Measurements from ENCODE around the gene SERINC2. TPM values are rescaled to one million over a fixed set of nuclear protein-coding genes. Genes with fewer than 3 reads are reported as not detected.

The SERINC2 gene
- total RNA-seq (2021) (26.0 to 27.8 TPM (median 27.6 TPM) in 3 replicates), Bru-seq, nascent RNA (percentile 62 among the genes with signal in this experiment)
- long read RNA-seq, experiment 1, transcript SERINC2-201 (10 exons, 1,997 nt), result major isoform, 91 of 114 reads
- long read RNA-seq, experiment 1, partial matches to known transcripts, result 7 of 114 reads
- long read RNA-seq, experiment 1, other reads (novel, unspliced or antisense), result 16 of 114 reads
- long read RNA-seq, experiment 2, transcript SERINC2-201 (10 exons, 1,997 nt), result major isoform, 35 of 69 reads
- long read RNA-seq, experiment 2, partial matches to known transcripts, result 21 of 69 reads
- long read RNA-seq, experiment 2, other reads (novel, unspliced or antisense), result 13 of 69 reads
- long read RNA-seq, experiment 3, transcript SERINC2-201 (10 exons, 1,997 nt), result major isoform, 10 of 13 reads
- long read RNA-seq, experiment 3, partial matches to known transcripts, result 0 of 13 reads
- long read RNA-seq, experiment 3, other reads (novel, unspliced or antisense), result 3 of 13 reads

- ATAC-seq (peak; percentile 83), DNase-seq (ENCODE audit: low spot score) (peak; percentile 67)
- Mint-ChIP-seq H3K27me3 (ENCODE audit: low read depth) (peaks cover 16% of the 10 kb centered on the region), H3K4me3 (peak within 1 kb of the TSS; percentile 95), H3K4me1 (peaks cover 37% of the 10 kb centered on the region), H3K36me3 (no peaks in the 10 kb centered on the region), H3K9me3 (no peaks in the 10 kb centered on the region), H3K27ac (0 out of 2 replicates have a peak within 1 kb of the TSS, but pooled peaks have one; percentile 47)
- ChIA-PET POLR2A (interaction anchor here (2.4 kb wide), 1 partner anchor 40 kb away, joined by 14 read pairs; the partner anchor contains the start of gene FABP3), CTCF (interaction anchor here (1.1 to 3.5 kb wide), 7 partner anchors 8 to 136 kb away, joined by 3 to 21 read pairs (median 14); no protein-coding TSS in a partner anchor)
- no peak for TF ChIP-seq JUN (CRISPR knock-in tag; IDR thresholded peaks at IDR 0.05)
- TF ChIP-seq ZNF425 (CRISPR knock-in tag; conservative IDR thresholded peaks at IDR 0.05), result no peak
- no peak for TF ChIP-seq ATF1 (CRISPR knock-in tag; IDR thresholded peaks at IDR 0.05)
- TF ChIP-seq TEAD1 (CRISPR knock-in tag; IDR thresholded peaks at IDR 0.05), result no peak
- no peak for TF ChIP-seq ZNF512 (CRISPR knock-in tag; IDR thresholded peaks at IDR 0.05; ENCODE audit: borderline replicate concordance)
- TF ChIP-seq ETV6 (CRISPR knock-in tag; IDR thresholded peaks at IDR 0.05), result 0 out of 2 replicates have a peak, but pooled peaks have one; percentile 32
- TF ChIP-seq GTF2I (CRISPR knock-in tag; conservative IDR thresholded peaks at IDR 0.05), result 0 out of 2 replicates have a peak, but pooled peaks have one; percentile 14
- TF ChIP-seq ZNF121 (CRISPR knock-in tag; IDR thresholded peaks at IDR 0.05), result no peak
- no peak for TF ChIP-seq ELF4 (CRISPR knock-in tag; IDR thresholded peaks at IDR 0.05; ENCODE audit: low read depth)
- TF ChIP-seq ZNF232 (CRISPR knock-in tag; IDR thresholded peaks at IDR 0.05), result 0 out of 2 replicates have a peak, but pooled peaks have one; percentile 6
Measured at GRCh38 chr1:31412732-31413404, at the start of gene SERINC2. SERINC2 (plus strand) TSS chr1:31413213; CDS start chr1:31413266, 53 bp downstream.

GRCh38 chr1:31364561-31365250, 48.3 kb upstream of the SERINC2 start:
- no peak overlapping the region for H3K4me3 Mint-ChIP-seq
- no peak overlapping the region; the same call in 1 of the 2 replicates for H3K27ac Mint-ChIP-seq
- CTCF ChIA-PET, result no interaction called here
- no peak for DNase-seq (ENCODE audit: low spot score)
- H3K27me3 Mint-ChIP-seq (ENCODE audit: low read depth), result no peaks in the 10 kb centered on the region
- peaks cover 34% of the 10 kb centered on the region for H3K4me1 Mint-ChIP-seq
- POLR2A ChIA-PET, result no interaction called here
- H3K9me3 Mint-ChIP-seq, result no peaks in the 10 kb centered on the region
- H3K36me3 Mint-ChIP-seq, result peaks cover 29% of the 10 kb centered on the region
- ATAC-seq, result no peak
- TF ChIP-seq ZNF232 (CRISPR knock-in tag; IDR thresholded peaks at IDR 0.05), result no peak
- no peak for TF ChIP-seq ZNF121 (CRISPR knock-in tag; IDR thresholded peaks at IDR 0.05)
- no peak for TF ChIP-seq FOXP4 (CRISPR knock-in tag; IDR thresholded peaks at IDR 0.05)
- no peak for TF ChIP-seq ATF3 (CRISPR knock-in tag; conservative IDR thresholded peaks at IDR 0.05)
- TF ChIP-seq MLX (CRISPR knock-in tag; IDR thresholded peaks at IDR 0.05), result no peak
- TF ChIP-seq USF2 (CRISPR knock-in tag; IDR thresholded peaks at IDR 0.05), result no peak
- no peak for TF ChIP-seq ZMAT4 (CRISPR knock-in tag; IDR thresholded peaks at IDR 0.05)
- TF ChIP-seq ZNF512 (CRISPR knock-in tag; IDR thresholded peaks at IDR 0.05; ENCODE audit: borderline replicate concordance), result no peak
- TF ChIP-seq FOXK1 (CRISPR knock-in tag; IDR thresholded peaks at IDR 0.05), result no peak
- TF ChIP-seq SOX15 (CRISPR knock-in tag; IDR thresholded peaks at IDR 0.05), result no peak
- TF ChIP-seq E2F5 (CRISPR knock-in tag; IDR thresholded peaks at IDR 0.05), result no peak
- no peak for TF ChIP-seq ZNF263 (CRISPR knock-in tag; IDR thresholded peaks at IDR 0.05; ENCODE audit: low read depth)
